Measurements from ENCODE around the gene AGAP1. TPM values are rescaled to one million over a fixed set of nuclear protein-coding genes. Genes with fewer than 3 reads are reported as not detected.
A peak's percentile ranks its signal among the peaks of the same experiment; 100 is the strongest.

Gene AGAP1
- total RNA-seq, 1 donor from 2014 or later, result 54.7 TPM

GRCh38 chr2:236014408-236015131, 520.7 kb downstream of the AGAP1 start:
- no peak for DNase-seq (ENCODE audit: low read depth, low spot score)
- H3K27ac Mint-ChIP-seq (ENCODE audit: unreplicated experiment), result peak overlapping the region; percentile 63

GRCh38 chr2:236015171-236015570, 521.3 kb downstream of the AGAP1 start:
- no peaks in the 10 kb centered on the region for H3K27me3 Mint-ChIP-seq (ENCODE audit: low read depth)
- H3K9me3 Mint-ChIP-seq, result no peaks in the 10 kb centered on the region
- H3K4me3 Mint-ChIP-seq, result no peak overlapping the region
- no peak overlapping the region for H3K27ac Mint-ChIP-seq (ENCODE audit: unreplicated experiment)
- H3K4me1 Mint-ChIP-seq, result peaks cover 30% of the 10 kb centered on the region
- TF ChIP-seq CTCF (conservative IDR thresholded peaks at IDR 0.05), result no peak
- no peaks in the 10 kb centered on the region for H3K36me3 Mint-ChIP-seq (ENCODE audit: low read depth)
- no peak for DNase-seq (ENCODE audit: low read depth, low spot score)

More at GRCh38 chr2:236014408-236015131, 520.7 kb downstream of the AGAP1 start:
- Mint-ChIP-seq H3K4me3 (no peak overlapping the region), H3K9me3 (no peaks in the 10 kb centered on the region), H3K4me1 (peaks cover 32% of the 10 kb centered on the region), H3K27me3 (ENCODE audit: low read depth) (no peaks in the 10 kb centered on the region), H3K36me3 (ENCODE audit: low read depth) (no peaks in the 10 kb centered on the region)
- no peak for TF ChIP-seq CTCF (conservative IDR thresholded peaks at IDR 0.05)

GRCh38 chr2:236016496-236016895, 522.7 kb downstream of the AGAP1 start:
- no peak for DNase-seq (ENCODE audit: low read depth, low spot score)
- TF ChIP-seq CTCF (conservative IDR thresholded peaks at IDR 0.05), result no peak
- Mint-ChIP-seq H3K27me3 (ENCODE audit: low read depth) (no peaks in the 10 kb centered on the region), H3K9me3 (no peaks in the 10 kb centered on the region), H3K4me3 (no peak overlapping the region), H3K36me3 (ENCODE audit: low read depth) (no peaks in the 10 kb centered on the region), H3K27ac (ENCODE audit: unreplicated experiment) (no peak overlapping the region), H3K4me1 (peaks cover 30% of the 10 kb centered on the region)

- no peak for TF ChIP-seq CTCF (conservative IDR thresholded peaks at IDR 0.05)
- H3K9me3 Mint-ChIP-seq, result no peaks in the 10 kb centered on the region
- H3K27me3 Mint-ChIP-seq (ENCODE audit: low read depth), result no peaks in the 10 kb centered on the region
- H3K27ac Mint-ChIP-seq (ENCODE audit: unreplicated experiment), result no peak overlapping the region
- peaks cover 23% of the 10 kb centered on the region for H3K4me1 Mint-ChIP-seq
- H3K36me3 Mint-ChIP-seq (ENCODE audit: low read depth), result no peaks in the 10 kb centered on the region
- H3K4me3 Mint-ChIP-seq, result no peak overlapping the region
- no peak for DNase-seq (ENCODE audit: low read depth, low spot score)
These were observed 523.6 kb downstream of the AGAP1 start for GRCh38 chr2:236017446-236017845.

GRCh38 chr2:236019434-236019833, 525.6 kb downstream of the AGAP1 start:
- no peak overlapping the region for H3K4me3 Mint-ChIP-seq
- TF ChIP-seq CTCF (conservative IDR thresholded peaks at IDR 0.05), result no peak
- no peaks in the 10 kb centered on the region for H3K36me3 Mint-ChIP-seq (ENCODE audit: low read depth)
- H3K27ac Mint-ChIP-seq (ENCODE audit: unreplicated experiment), result no peak overlapping the region
- H3K4me1 Mint-ChIP-seq, result peaks cover 15% of the 10 kb centered on the region
- DNase-seq (ENCODE audit: low read depth, low spot score), result no peak
- H3K27me3 Mint-ChIP-seq (ENCODE audit: low read depth), result no peaks in the 10 kb centered on the region
- no peaks in the 10 kb centered on the region for H3K9me3 Mint-ChIP-seq

All from neural crest cell (in vitro differentiated cells).